RPMI8226 (cell line): ENCODE data around the gene HOXB5.
A peak's percentile ranks its signal among the peaks of the same experiment; 100 is the strongest.

Source experiments
- DNase-seq: peaks from one replicate; pipeline ENCODE4 v3.0.0-alpha.2; 2015

HOXB5 gene

DNA sequence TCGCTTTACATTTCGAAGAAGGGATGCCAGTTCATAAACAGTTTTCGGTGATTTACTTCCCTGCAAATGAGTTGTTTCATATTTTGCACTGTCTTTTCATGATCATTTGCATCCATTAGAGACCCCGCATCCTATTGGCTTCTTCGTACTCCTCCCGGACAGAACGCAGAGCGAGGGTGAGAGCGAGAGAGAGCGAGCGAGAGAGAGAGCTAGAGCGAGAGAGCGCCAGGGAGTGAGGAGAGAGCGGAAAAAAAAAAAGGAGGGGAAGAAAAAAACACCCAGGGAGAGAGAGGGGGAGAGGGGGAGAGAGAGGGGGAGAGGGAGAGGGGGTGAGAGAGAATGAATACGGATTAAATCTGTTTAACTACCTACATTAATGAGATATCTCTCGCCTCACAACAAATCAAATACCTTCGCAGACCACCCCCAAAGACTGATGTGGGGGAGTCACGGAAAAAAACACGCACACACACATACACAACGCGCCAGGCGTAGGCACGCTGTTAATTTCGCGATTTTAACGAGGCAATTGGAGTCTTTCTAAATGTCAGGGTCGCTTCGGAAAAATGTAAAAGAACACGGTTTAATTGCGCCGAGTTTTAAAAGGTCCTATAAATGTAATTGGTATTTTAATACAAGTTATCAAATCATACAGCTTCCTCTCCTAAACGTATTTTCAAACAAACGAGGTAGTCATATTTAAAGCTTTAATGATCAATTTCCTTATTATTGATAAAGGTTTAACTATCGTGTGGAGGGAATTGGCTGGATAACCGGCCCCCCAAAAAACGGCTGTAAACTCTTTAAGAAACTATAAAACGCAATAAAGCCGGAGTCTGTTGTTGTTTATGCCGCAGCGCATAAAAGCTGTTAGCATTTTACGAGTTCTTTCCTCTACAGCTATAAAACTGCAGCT is 21.7 kb upstream of the HOXB5 start, which contains the start of gene HOXB8:
Gene HOXB8 (minus strand): TSS at position 246 of the 916 bp plus-strand sequence. CDS start 588 bp downstream, outside the sequence.
- DNase-seq = no peak

DNA sequence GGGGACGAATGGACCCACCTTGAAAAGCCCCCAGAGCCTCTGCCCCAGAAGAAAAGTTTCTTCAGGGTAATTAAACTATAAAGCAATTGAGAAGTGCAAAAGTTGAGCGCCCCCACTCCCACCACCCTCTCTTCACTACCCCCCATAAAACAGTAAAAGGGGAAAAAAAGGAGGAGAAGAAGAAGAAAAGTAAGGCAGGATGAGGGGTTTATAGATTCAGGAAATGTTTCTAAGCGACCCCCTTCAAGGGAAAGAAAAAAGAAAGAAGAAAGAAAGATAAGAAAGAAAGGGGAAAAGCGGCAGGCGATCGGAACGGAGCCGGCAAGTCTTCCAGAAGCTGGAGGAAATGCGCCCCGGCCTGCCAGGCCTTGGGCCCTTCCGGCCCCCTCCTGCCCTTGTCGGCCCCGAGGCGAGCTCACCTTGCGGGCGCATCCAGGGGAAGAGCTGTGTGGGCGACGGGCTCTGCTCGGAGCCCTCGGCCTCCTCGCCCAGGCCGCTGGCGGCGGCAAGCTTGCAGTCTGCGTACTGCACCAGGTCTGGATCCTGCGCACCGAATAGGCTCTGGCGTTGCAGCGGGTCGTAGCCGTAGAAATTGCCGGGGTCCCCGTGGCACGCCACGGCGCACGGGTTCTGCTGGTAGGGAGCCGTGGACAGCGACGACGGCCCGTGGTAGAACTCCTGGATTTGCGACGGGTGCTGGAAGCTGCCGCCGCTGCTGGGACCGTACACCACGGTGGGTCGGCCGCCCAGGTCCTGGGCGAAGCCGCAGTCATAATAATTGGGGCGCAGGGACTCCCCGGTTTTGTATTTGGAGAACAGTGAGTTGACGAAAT is 20.5 kb upstream of the HOXB5 start:
- no peak for DNase-seq

DNA sequence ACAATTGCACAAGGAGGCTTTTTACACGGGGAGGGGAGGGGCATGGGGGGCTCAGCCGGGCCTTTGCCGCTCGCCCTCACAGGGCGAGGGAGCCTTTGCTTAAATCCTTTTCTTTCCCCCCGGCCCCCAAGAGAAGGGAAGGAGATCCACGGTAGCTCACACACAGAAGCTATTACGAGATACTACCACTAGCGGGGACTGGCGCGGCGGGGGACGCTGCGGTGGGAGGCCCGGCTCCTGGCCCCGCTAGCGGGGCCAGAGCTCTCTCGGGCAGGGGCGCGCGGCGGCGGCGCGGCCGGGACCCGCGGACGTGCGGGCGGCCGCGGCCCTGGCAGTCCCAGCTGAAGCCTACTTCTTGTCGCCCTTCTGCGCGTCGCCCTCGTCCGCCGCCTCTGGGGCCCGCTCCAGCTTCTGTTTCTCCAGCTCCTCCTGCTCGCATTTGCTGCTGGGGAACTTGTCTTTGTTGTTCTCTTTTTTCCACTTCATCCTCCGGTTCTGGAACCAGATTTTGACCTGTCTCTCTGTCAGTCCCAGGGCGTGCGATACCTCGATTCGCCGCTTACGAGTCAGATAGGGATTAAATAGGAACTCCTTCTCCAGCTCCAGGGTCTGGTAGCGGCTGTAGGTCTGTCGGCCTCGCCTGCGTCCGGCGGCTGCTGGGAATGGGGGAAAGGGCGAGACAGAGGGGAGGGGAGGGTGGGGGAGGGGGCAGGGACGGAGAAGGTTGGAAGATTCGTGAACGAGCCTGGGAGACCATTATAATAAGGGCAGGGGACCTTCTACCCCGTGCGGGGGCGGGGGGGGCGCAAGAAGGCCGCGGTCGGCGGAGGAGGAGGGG is 19.5 kb upstream of the HOXB5 start:
- DNase-seq = peak; percentile 49

DNA sequence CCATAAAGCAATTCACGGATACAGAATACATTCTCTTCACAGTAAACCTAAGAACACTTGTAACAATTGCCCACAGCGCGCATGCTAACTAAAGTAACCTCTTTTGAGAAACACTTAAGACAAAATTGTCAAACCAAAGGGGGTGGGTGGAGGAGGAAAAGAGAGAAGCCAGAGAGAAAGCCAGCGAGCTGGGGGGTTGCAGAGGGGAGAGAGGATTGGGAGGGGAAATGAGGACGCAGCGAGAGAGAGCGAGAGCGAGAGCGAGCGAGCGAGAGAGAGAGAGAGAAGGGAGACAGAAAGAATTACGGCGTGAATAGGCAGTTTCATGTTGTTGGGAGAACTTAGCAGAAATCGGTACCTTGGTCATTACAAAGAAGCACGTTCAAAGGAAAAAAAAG is 18.9 kb upstream of the HOXB5 start:
- DNase-seq = no peak

DNA sequence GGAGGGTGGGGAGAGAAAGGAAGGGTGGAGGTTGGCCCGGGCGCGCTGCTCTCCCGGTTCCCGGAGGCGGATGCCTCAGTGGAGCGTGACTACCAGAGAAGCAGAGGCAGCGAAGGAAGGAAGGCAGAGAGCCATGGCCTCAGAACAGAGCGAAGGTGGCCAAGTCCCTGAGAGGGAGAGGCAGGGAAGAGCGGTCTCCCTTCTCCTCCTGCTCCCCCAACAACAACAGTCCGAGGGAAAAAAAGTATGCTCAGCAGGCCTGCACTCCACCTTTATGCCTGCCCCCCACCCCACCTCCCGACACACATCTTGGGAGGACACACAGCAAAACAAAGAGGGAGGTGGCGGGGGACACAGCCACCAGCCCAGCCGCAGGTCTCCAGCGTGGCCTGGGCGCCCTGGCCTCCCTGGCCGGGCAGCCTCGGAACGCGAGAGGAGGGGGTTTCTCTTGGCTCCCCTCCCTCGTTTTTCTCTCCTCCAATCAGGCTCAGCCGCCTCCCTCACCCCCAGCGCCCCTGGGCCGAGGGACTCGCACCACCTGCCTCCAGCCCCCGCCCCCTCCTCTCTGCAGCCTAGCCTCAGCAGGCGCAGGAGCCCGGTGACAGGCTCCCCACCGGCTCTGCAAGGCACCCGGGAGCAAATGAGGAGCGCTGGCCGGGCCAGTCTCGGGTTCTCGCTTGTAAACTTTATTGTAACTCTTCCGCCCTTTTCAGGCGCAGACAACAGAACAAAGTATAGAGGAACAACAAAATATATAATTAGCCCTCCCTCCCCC is 18.3 kb upstream of the HOXB5 start:
- no peak for DNase-seq

DNA sequence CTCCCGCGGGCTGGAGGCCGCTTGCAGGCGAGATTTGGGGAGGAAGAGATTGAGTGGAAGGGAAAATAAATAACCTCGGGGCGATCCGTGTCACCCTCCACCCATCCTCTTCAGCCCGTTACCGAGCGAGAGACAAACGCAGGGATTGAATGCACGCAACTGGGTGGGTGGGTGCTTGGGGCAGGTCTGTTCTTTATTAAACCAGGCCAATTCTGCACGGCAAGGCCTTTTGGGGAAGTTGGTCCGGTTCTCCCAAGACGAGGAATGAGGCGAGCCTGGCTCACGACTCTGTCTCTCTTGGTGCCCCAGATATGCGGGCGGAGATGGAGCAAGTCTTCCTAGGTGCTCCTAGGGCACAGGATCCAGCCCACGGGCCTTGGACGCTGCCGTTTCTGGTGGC is 17.6 kb upstream of the HOXB5 start:
- DNase-seq = no peak

DNA sequence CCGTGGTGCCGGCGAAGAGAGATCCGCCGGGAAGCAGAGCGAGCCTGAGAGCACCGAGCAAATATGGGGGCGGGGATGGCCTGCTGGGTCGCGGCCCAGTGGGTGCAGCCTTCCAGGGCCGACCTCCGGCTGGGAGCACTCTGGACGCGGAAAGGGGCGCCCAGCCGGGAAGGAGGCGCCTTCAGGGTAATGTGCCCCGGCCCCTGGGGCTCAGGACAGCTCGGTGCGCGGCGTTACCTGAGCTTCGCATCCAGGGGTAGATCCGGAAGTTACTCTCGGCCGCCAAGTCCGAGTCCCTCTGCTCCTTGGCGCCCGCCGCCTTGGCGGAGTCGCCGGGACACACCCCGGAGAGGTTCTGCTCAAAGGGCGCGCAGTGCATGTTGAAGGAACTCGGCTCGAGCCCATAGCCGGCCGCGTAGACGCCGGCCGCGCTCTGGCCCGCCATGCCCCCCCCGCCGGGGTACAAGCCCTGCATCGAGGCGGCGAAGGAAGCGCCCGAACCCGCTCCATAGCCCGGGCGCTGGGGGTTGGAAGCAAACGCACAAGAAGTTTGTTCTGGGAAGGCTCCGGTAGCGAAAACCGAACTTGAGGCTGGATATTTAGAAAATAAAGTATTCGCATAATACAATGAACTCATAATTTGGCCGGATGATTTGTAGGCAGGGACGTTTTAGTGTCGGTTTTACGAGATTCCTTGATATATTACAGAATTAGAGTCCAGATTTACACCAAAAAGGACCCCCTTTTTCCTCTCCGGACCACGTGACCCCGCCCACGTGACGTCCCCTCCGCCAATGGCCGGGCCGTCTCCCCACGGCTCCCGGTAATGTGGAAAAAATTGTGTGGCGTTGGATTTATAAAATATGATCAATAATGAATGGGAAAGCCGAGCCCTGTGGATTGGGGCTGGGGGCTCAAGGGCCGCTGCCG is 17.0 kb upstream of the HOXB5 start, which contains the start of gene HOXB7:
Gene HOXB7 (minus strand): TSS at position 736 of the 930 bp plus-strand sequence. CDS start 99 bp downstream, at position 637.
- DNase-seq = peak; percentile 67

DNA sequence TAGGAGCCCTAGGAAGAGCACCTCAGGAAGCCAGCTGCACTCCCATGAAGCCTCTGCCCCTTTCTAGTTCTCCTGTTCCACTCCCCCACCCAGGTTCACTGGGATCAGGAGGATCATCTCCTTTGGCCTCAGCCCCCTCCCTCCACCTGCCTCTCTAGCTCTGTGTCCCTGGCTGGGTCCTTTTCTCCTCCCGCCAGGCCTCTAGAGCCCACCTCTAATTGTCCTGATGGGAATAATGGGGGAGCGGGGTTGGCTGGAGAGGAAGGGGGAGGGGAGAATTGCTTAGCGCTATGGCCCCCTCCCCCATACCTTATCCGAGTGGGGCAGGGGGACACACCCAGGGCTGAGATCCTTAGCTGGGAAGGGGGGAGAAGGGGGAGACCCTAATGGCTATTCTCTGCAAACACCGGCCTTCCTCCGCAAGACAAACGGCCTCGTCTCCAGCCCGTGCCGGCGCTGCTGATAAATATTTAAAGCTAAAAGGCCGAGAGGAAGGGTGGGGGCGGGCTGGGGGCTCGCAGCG is 16.2 kb upstream of the HOXB5 start:
- DNase-seq = no peak

DNA sequence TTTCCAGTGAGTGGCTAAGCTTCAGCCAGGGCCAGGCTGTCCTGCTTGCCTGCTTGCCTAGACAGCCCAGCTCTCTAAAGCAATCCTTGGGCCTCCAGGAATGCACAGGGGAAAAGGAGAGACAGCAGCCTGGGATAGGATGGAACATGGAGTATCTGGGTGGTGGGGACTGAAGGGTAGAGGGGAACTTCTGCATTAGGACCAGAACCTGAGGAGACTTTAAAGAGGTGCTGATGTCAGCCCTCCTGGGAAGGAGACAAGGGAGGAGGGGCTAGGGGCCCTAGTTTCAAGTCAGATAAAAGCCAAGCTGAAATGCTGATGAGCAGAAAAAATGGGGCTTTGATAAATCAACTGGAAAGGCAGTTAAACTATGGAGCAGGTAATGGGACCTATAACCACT is 15.5 kb upstream of the HOXB5 start:
- DNase-seq = peak; percentile 75

DNA sequence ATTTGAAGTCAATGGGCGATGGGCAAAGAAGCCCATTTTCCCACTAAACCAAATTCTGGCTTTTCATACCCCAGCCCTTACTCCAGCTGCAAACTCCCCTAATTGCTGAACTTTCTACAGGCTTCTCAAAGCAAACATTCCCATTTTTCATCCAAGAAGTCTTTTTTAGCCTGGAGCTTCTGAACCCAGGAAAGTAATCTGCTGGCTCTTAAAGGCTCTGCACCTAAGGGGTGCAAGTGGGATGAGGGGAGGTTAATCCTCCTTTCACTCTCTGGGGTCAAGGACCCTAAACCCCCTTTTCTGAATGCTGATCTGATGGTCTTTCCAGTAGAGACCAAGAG is 14.9 kb upstream of the HOXB5 start:
- no peak for DNase-seq

DNA sequence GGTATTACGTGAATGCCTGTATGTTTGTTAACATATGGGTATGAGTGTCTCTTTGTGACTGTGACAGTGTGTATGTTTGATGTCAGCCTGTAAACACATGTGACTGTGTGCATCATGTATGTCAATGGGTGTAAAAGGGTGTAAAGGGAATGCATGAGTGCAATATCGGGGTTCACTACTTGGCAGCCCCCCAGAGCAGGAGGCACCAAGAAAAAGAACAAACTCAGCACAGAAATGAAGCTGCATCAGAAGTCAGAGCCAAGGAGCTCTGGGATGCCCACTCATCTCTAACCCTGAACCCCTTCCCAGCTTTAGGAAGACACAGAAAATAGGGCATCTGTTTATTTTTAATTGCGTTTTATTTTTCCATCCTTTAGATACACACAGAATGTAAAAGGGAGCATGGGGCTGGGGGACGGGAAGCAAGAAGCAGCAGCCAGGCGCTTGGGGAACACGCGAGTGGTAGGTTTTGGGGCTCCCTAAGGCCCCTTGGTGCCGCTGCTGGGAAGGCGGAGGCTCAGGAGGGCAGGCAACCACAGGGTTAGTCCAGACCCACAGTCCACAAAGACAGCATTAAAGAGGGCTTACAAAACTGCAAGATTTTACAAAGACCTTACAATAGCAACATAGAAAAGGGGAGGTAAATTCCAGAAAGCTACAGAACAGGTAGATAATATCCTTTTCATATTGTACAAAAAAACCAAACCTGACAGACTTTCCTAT is 13.5 kb upstream of the HOXB5 start:
- DNase-seq = no peak

DNA sequence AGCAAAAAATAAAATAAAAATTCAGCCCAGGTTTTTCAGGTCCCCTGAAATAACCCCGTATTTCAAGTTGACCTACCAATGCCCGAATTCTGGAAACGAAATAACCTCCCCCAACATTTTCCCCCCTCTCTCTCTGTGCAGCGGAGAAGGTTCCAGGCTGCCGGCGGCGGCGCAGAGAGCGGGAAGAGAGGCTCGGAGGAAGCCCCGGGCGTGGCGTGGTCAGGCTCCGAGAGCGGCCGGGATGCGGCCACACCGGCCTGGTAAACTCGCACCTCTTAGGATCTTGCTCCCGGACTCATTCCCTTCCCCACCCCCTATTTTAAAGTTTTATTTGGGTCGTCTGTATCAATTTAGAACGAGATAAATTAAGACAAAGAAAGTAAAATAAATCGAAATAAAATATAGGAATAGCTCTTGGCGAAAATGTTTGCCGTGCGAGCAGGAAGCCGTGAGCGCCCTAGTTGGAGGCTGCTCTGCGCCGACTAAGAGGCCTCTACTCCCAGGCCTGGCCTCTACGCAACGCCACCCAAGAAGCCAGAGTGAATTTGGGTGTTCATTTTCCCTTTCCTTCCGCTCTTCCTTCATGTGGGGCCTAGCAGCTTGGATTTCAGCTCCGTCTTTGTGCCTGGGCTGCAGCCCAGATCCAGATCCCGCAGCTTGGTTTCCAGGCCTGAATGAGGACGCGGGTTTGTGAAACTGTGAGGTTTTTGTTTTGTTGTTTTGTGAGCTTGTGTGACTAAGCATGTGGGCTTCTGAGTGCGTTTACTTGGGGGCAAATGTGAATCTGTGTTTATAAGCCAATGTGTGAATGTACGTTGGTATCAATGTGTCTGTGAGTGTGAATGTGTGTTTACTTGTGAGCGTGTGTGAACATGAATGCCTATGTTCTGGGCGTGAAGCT is 12.7 kb upstream of the HOXB5 start:
- DNase-seq = no peak

DNA sequence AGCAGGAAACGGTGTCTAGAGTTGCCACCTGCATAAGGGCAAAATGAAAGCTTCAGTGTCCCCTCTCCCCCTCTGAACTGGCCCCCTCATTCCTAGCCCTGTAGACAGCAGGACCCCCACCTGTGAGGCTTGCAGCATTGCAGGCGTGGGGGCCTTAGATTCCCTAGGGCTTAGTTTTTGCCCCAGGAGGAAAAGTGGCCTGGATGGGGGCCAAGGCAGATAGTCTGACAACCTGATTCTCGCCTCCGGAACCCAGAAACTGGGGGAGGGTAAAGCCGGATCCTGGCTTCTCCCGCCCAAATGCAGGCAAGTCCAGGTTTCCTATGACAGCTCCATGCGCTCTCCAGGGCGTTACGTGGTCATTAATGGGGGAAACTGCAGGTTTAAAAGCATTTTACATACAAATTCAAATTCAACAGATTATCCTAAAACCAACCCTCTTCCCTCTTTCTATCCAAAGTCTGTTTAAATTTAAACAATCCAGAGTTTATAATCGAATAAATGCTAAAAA is 11.9 kb upstream of the HOXB5 start:
- DNase-seq = no peak

DNA sequence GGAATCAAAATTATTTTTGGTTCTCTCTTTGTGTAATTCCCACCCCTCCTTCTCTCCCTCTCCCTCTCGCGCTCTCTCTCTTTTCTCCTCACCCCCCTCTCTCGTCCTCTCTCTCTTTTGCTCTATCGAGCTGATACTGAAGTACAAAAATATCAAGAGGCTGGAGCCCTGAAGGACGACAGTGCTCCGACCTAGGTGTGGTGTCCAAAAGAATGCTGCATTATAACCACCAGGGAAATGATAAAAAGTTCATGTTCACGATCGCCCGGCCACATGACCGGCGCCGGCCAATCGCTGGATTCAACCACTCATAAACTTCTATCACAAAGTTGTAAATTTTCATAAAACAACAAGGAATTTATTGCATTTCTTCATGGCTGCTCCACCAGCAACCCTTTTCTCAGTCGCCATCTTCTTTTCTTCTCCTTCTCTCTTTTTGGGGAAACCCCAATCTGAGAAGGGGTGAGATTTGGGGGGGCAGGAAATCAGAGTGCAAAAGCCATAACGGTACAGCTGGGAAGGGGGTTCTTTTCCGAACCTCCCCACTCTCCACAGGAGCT is 11.3 kb upstream of the HOXB5 start, which contains the start of gene HOXB6:
Gene HOXB6 (minus strand): TSS at position 217 of the 560 bp plus-strand sequence. CDS start 6,836 bp downstream, outside the sequence.
- DNase-seq = no peak

DNA sequence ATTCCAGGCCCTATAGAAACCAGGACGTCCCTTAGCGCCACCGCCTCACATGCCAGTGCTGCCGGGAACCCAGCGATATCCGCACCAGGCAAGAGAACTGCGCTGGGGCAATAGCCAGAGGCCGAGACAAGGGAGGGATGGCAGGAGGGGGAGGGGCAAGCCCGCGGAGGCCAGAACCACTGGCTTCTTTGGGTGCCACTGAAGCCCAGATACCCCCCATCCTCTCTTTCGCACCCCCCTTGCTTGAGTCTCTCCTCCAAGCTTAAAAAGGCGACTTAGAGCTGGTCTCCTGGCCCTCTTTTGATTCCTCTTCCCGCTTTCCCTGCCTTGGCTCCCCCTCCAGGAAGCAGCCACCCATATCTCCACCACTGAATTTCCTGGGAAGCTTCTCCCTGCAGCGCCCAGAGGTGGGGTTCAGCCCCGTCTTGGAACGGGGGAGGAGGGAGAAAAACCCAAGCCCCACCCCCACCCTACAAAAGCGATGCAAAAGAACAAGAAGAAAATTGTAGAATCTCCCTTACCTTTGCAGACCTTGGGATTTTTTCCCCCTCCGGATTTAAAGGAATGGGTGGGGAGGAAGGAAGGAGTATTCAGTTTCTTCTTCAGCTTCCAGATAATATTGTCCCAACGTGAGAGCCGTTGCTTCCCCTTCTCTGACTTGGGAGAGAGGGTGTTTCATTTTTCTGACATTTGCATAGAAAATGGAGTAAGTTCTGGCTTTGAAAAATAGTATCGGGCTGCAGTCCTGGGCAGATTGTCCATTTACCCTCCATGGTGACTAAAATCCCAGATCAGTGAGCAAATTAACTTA is 10.6 kb upstream of the HOXB5 start:
- DNase-seq = no peak

DNA sequence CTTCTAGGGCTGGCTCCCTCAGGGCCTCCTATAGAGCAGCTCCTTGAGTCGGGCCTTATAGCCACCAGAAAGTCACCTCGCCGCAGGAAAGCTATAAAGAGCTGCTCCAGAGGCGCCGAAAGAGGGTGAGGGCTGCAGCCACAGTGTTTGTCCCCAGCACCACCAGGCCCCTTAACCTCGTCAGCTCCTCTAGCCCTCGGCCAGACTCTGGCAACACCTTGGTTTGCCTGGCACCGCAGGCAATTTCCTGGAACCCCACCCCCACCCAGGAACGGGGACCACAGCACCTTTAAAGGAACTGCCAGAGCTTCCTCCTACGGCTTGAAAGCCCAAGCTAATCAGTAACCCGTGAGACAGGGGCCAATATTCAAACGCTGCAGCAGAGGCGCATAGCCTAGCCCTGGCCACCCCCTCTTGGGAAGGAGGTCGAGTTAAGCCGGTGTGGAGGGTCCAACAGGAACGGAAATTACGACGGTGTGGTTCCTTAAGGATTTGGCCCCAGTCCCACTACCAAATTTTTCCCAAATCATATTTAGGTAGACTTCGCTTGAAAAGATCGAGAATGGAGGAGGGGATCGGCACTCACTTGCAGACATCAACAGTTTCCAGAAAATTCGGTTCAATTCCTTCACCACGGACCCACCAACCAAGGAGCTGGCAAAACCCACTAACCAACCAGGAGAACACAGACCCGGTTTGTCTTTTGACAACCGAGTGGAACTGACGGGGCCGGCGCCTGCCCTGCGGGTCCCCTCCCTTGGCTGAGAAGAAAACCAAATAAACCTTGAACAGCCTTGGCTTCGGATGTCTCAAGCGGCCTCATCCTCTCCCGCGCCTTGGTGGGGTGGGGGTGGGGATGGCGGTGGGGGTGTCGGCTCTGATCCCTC is 8.2 kb upstream of the HOXB5 start:
- DNase-seq = no peak
